Gastroesophageal sphincter (tissue), 3 donors: ENCODE results near the gene SMARCAL1.

Experiments used
- CTCF ChIP-seq, 4 experiments: fragments of 200-600 bp in 2 of 4; fragments of 450-650 bp in 2 of 4; sonication (generic) in 1 of 4; IDR thresholded peaks; one replicate each; pipeline ENCODE4 v1.5.1; 2017 to 2019; ENCODE audit warnings: antibody characterized with exemption in 4 of 4, mild to moderate bottlenecking in 2 of 4, moderate library complexity in 2 of 4
- POLR2A ChIP-seq, 2 donors: fragments of 450-650 bp; IDR thresholded peaks; one replicate each; pipeline ENCODE4 v1.6.1; 2017; ENCODE audit warnings: antibody characterized with exemption in 2 of 2, mild to moderate bottlenecking in 2 of 2, moderate library complexity in 1 of 2

GRCh38 chr2:216463148-216463547 lies 50.9 kb downstream of the SMARCAL1 start:
- no peak for TF ChIP-seq CTCF (IDR thresholded peaks at IDR 0.05)
- no peak for TF ChIP-seq POLR2A (IDR thresholded peaks at IDR 0.05)
